ENCODE data around the gene MPPED1.

Gene MPPED1

DNA sequence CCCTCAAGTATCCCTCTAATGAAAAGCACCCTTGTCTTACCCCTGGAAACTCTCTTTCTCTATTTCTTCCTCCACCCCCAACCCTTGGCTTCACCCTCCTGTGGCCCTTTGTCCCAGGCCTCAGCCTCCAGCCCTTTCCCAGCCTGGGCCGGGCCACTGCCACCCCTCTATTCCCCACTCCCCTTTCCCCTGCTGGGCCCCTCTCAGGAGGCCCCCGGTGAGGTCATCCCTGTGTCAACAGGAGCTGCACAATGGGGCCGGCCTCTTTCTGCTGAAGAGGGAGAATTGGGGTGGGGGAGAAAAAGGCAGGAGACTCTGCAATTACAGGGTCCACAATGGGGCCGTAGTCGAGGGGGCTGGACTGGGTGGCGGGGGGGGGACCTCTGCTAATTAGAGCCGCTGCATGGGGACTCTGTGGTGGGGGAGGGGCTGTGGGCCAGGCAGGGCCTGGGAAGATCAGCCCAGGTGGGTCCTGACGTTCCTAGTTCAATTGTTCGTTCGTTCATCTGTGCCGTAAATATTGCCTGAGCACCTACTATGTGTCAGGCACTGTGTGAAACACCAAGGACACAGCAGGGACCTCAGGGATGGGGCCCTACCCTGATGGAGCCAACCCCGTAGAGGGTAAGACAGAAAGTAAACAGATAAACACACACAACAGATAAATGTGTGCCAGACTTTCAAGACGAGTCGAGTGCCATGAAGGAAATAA is 18.5 kb upstream of the MPPED1 start:
- DNase-seq = no peak

DNA sequence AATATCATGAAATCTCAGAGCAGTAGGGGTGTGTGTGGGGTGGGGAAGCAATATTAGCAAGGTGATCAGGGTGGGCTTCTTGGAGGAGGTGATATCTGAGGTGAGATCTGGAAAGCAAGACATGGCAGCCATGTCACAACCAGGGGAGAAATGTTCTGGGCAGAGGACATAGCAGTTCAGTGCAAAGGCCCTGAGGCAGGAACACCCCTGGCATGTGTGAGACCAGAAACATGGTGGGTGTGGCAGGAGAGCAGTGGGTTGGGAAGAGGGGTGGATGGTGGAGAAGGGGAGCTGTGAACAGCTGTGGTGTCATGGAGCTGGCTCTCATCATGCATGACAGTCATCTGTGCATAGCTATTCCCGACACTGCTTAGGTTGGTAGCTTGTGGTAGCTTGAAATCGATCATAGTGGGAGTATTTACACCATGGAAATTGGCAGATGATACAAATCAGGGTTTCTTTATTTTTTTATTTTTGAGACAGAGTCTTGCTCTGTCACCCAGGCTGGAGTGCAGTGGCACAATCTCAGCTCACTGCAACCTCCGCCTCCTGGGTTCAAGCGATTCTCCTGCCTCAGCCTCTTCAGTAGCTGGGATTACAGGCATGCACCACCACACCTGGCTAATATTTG is 17.9 kb upstream of the MPPED1 start:
- no peak for DNase-seq

DNA sequence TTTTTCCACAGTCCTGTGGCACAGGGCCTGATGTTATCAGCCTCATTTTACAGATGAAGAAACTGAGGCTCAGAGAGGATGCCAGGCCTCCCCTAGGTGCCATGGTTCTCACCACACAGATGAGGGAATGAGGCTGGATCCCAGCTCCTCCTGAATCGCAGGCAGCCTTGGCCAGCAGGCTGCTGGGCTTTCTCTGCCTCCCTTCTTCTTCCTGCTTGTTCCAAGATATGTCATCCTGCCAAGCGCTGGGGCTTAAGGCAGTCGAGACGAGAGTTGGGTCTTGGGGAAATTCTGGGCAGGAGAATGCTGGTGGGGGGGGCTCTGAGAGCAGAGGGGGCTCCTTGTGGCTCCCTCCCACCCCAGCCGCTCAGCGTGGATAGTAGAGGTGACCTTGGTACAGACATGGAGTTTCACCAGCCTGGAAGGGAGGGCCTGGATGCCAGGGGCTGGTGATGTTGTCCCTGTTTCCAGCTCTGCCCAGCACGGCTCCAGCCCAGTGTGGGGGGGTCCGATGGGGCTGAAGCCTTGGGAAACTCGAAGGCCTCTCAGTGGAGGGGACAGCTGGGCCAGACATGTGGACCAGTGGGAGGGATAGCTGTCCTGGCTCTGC is 16.6 kb upstream of the MPPED1 start:
- no peak for DNase-seq

DNA sequence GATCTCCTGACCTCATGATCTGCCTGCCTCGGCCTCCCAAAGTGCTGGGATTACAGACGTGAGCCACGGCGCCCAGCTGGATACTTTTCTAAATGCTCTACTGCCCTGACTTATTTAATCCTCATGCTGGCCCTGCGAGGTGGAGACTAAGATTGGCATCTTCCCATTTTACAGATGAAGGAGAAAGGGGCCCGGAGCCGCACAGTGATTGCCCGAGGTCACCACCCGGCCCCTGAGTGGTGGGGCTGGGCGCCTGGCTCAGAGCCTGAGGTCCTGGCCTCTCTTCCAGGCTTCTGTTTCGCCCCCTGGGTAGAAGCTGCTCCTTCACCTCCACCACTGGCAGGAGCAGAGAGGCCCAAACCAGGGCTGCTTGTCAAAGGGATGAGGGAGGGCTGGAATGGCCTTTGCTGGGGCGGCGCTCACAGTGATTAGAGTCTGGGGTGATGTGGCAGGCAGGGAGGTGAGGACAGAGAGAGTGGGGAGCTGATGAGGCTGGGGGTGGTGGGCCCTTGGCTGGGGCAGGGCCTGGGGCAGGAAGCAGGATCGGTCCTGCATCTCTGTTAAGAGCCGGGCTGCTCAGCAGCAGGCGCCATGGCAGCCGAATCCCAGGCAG is 15.4 kb upstream of the MPPED1 start:
- no peak for DNase-seq

DNA sequence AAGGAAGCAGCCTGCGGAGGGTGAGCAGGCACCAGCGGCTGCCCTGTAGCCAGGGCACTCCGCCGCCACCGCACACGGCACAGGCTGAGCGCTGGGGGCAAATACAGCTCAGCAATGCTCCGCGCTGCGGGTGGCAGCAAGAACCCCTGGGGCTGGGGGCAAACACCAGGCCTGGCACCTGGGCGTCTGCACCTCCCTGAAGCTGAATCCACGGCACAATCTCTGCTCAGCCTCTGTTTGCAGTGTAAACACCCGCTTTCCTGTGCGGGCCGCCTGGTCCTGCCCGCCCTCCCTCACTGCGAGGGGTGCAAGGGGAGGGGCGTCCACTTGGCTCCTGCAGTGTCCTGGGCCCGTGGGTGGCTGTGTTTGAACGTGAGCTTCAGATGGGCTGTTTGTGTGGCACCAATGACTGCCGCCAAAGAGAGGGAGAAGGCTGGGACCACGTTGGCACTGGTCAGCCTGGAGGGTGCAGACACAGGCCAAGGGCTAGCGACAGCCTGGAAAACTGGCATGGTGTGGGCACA is 14.8 kb upstream of the MPPED1 start:
- no peak for DNase-seq

DNA sequence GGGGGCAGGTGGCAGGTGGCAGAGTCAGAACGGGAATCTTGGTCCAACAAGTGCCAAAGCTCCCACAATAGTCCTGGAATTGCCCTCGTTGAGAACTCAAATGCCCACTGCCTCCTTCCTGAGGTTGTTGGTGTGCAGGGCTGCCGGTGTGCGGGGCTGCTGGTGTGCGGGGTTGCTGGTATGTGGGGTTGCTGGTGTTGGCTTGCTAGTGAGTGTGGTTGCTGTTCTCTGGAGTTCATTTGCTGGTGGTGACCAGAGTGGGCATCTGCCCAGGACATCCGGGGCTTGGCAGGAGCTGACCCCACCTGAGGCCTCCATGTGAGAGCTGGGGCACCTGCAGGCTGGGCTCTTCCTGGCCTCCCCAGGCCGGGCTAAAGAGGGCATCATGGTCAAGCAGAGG is 14.0 kb upstream of the MPPED1 start:
- no peak for DNase-seq

DNA sequence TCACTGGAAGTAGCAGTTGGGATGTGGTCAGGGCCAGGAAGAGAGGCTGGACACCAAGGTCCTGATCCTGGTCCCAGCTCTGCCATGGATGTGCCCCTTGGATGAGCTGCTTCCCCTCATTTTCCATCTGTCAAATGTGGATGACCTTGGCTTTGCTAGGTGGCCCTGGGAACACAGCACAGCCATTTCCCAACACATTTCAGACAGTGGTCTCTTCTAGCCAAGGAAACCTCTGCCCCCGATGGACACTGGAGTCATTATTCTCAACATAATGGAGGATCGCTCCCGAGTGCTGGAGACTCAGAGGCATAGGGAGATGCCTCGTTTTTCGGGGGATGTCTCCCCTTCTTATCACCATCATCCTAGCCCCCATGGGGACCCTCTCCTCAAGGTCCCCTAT is 13.6 kb upstream of the MPPED1 start:
- DNase-seq = no peak

DNA sequence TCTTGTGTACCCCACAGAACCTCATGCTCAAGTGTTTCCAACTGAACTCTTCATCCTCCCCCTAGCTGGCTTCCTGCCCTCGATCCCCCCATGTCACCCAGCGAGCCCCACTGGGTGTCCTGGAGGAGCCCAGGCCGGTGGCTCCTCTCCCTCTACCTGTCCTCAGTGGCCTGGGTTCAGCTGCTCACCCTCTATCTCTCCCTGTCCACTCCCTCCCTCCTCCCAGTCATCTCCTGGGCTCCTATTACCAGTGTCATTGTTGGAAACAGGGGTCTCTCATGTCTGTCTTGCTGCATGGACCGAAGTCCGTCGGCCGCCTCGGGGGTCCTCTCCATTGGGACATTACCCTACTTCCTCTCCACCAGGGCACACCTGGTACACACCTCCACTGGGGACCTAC is 12.9 kb upstream of the MPPED1 start:
- DNase-seq = no peak

DNA sequence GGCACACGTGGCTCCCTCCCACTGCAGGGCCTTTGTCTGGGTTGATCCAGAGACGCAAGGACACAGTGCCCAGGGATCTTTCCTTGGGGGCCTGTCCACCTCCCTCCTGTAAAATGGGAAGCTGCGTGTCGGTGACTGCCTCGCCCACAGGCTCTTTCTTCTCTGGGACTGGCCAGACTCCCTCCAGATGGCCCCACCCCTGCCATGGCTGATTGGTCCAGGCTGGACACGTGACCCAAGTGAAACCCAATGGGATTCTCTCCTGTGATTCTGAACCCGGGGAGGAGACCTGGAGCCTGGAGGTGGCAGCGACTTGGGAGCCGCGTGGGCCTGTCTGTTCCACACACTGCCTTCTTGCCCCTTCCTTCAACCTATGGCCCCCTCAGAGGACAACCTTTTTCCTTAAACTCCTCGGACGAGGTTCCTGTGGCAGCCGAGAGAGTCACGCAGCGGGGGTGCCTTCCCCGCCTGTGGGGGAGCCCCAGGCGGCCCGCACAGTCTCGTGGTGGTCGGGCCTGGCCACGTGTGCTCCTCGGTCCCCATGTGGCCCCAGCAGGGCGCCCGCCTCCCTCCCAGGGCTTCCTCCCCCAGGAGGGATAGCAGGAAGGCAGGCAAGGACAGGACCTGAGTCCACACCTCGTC is 12.4 kb upstream of the MPPED1 start:
- DNase-seq = no peak

DNA sequence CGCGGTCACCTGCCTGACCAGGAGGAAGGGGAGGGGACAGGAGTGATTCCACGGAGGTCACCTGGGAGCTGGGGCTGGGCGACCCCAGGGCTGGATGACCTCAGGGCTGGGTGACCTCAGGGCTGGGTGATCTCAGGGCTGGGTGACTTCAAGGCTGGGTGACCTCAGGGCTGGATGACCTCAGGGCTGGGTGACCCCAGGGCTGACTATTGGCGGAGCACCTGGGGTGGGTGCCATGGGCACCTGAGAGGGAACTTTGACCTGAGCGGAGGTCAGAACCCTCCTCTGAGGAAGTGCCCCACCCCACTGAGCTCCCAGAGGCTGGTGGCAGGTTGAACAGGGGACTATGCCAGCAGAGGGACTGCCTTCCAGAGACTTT is 11.8 kb upstream of the MPPED1 start:
- DNase-seq = no peak

DNA sequence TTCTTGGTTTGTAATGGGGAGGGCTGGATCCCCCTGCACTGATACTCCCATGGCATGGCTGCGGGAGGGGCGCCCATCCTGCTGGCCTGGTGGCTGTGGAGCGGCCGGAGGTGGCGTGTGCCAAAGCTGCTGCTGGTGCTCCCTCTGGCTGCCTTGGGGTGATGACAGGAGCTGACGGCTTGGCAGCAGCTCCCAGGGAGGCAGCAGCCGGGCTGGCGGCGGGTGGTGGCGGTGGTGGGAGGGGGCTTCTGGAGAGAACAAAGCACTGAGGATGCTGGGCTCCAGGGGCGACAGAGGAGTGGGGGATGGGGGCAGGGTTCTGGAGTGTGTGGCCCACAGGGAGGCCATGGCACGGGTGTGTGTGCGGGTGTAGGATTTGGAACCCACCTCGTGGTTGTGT is 11.4 kb upstream of the MPPED1 start:
- DNase-seq = no peak

DNA sequence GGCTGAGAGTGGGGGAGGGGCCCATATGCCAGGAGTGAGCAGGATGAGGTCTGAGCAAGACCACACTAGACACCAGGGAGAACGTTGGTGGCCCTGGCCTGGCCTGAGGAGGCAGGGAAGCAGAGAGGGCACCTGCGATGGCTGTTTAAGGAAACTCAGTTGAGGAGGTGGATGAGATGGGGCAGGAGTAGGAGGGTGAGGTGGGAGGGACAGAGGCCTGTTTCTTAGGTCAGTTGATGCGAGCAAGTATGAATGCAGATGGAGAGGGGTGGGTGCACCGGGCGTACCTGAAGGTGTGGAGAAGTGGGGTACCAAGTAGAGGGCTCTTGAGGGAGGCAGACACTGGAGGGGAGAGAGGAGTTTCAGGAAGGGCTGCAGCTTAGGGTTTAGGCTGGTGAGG is 10.6 kb upstream of the MPPED1 start:
- no peak for DNase-seq

DNA sequence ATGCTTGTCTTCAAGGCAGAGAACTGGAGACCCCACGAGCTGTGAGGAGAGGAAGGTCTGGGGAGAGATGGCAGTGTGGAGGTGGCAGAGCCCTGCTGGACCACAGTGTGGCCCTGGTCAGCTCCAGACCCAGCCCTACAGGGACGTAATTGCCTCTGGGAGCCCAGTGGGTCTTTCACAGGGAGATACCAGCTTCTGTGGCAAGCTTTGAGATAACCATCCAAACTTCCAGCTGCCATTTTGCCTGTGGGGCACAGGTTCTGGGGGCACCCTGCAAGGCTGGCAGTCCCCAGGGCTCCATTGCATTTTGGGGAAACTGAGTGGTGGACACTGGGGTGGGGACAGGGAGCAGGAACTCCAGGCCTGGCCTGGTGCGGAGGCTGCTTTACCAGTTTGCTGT is 10.2 kb upstream of the MPPED1 start:
- DNase-seq = no peak

DNA sequence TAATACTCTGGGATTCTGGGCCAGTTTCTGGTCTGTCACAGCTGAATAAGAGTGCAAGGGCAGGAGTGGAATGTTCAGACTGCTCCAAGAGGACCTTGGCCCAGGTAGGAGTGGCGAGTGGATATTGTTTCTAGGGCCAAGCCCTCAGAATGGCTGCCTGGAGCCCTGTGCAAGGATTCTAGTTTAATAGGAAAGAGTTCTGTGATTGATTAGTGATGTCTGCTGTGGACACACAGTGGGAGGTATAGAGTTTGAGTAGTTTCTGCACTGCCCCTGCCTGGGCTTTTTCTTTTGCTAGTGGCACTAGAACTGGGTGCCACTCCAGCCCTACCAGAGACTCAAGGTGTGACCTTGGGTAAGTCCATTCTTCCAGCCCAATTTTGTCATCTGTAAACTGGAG is 9.7 kb upstream of the MPPED1 start:
- no peak for DNase-seq

DNA sequence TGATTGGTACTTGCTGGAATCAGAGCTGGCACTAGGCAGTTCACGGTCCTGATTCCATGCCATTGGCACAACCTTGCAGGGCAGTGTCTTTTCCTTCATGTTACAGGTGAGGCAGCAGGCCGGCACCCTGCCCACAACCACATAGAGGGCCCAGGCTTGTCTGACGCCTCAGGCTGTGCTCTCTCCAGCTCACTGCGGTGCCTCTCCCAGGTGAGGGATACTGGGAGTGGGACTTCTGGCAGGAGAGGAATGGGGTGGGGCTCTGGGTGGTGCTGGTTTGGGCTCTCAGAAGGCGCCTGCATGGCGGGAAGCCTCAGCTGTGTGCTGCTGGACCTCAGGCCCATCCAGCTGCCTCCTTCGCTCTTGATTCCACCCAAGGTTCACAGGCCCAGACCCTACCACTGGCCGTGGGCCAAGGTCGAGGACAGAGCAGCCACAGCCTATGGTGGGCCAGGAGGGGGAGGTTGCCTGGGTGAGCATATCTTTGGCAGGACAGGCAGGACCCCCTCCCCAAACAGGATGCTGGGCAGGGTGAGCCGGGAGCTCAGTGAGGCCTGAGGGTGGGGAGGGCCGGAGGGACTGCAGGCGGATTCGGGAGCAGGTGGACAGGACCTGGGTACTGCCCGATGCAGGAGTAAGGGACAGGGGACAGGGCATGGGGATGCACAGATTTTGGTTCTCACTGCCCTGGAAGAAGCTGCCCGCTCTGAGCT is 7.0 kb upstream of the MPPED1 start:
- no peak for DNase-seq

DNA sequence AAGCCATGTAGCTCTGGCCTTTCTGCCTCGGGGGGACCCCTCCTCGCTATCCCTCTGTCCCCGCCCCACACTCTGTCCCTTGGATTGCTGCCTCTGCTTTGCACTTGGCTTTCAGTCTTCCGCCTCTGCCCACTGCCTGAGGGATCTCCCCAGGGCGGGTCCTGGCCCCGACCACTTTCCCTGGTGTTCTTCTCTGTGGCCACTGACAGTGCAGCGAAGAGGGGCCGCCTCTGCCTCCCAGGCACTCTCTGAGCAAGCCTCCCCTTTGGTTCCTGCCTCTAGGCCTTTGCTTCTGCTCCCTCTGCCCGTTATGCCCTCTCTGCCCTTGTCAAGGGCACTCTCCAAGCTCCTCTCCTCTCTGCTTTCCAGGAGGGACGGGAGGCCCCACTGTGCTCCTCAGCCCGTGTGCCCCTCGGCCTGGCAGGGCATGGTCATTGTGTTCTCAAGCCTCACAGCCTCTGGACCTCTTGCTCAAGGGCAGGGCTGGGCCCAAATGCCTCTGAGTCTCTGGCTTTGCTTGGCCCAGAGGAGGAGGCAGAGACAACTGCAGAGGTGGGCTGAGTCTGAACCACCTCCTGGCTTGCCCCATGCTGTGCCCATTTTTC is 5.5 kb upstream of the MPPED1 start:
- no peak for DNase-seq

DNA sequence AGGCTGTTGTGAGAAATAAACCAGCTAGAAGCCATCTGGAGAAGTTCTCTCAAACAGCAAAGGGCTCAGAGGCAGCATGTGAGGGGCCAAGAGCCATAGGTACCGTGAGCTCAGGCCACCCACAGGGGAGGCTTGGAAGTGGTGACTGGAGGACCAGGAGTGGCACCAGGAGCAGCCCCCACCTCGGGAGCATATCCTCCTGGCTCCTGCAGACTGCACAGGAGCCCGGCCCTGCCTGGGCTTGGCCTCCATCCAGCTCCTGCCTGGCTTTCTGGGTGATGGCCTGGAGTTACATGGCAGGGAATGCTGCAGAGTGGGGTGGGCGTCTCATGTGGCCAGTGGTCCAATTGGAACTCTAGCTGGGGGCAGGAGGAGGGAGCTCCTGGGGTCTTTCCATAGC is 4.2 kb upstream of the MPPED1 start:
- no peak for DNase-seq

DNA sequence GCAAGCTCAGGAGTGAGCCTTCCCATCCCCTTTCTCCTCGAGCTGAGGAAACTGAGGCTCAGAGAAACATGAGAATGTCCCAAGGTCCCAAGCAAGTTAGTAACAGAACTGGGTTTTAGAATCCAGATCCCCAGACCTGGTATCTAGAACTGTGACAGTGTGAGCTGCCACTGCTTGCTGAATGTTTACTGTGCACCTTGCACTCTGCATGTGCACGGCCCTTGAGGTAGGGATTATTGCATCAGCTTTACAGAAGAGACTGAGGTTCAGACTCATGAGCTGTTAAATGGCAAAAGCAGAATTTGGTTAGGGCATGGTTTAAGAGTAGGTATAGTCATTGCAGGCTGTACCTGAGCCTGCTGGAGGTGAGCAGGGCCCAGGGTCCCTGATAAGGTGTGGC is 3.8 kb upstream of the MPPED1 start:
- DNase-seq = no peak

DNA sequence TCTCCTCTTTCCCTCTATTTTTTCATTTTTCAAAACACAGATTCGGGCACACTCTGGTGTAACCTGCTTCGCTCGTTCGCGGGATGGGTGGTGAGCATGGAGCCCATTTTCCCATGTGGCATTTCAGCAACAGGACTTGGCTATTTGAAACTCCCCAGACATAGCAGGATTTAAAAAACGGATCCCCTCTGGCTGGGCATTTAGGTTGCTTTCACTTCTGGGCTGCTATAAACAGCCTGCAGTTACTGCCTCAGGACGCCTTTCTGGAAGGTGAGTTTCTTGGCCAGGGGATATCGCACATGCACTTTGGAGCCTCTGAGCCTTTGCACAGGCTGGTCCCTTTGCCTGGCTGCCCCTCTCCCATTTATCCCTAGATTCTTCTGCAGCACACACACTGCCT is 2.8 kb upstream of the MPPED1 start:
- no peak for DNase-seq

DNA sequence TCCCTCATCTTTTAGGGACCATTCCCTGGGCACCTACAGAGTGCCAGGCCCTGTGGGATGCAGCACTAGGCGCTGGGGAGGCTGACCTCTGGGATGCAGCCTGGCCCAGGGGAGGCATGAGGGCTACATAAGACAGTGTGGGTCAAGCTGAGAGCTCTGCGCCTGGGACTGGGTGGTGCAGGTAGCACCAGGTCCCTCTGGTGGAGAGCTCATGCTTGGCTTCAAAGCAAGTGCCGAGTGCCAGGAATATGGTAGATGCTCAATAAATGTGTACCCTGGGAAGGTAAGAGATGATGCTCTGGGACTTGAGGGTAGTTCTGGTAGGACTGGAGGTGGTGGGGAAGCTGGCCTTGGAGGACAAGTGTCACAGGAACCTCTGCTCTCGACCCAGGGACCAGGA is 2.0 kb upstream of the MPPED1 start:
- no peak for DNase-seq

DNA sequence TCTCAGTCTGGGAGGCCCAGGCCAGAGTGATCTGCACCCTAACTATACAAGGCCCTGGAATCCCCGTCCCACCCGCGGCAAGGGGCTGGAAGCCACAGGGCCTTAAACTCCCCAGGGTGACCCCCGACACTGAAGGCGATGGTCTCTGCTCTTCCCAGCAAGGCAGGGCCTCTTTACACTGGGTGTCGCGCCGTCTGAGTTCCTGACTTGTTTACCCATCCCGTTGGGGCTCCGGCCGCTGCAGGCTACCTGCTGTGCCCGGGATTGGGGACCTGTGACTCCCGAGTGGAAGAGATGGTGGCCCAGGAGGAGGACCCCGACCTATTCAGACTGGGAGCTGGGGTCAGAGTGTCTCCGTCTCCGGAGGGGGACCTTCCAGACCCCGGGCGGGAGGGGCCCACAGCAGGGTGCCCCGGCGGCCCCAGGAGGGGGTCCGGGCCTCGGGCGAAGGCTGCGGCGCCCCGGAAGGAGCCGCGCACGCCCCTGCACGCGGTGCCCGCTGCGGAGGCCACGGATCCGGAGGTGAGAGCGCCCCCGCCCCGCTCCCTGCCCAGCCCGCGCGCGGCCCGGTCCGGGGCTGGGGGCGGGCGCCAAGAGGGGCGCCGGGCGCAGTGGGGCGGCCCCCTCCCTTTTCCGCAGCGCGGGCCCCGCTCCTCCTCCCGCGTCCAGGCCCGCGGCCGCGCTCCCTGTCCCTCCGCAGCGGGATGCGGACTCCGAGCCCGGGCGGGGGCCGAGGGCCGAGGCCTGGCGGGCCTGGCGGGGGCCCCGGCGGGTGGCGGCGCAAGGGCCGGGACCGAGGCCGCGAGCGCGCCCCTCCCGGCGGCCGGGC is 560 bp upstream of the MPPED1 start:
- DNase-seq = no peak

Data from NCI-H1436 (cell line).